GM12872 (cell line): ENCODE measurements around the gene KCNG2.

Experiments used
- TF ChIP-seq, protein P1 (sequence below): IDR thresholded peaks from 3 replicates; pipeline ENCODE4 v1.5.1; 2011; ENCODE audit warnings: low read depth, mild to moderate bottlenecking, low read length, moderate library complexity; ENCODE audit not compliant: insufficient read depth

The KCNG2 gene

DNA sequence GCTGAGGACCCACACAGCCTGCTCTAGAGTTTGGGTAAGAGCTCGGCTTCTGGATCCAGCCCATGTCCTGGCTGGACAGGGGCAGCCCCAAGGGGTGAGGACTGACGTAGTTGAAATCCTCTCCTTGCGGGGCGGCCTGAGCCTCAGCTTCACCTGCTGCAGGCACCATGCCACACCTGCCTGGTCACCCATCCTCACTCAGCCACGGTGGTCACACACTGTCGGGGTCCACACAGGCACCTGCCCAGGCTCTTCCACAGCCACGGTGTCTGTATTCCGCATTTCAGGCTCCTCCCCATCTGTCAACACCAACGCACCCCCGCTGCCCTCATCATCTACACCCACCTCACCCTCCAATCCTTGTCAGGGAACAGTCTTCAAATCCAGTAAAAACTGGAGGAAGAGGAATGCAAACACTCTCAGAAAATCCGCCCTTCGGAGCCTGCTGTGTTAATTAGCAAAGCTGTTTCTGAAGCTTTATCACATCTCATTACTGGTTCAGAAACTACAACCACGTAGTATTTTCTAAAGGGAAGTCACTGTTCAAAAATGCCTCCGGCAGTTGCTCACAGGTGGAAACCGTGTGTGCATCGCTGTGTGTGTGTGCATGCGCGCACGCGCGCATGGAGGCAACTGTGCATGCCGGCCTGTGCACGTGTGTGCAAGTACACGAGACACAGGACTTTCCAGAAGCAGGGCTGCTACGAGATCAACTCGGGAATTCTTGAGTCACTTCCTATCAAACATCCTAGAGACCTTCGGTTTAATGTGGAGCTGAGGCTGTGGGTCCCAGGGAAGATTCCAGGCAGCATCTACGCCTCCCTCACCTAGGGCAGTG lies 115.5 kb downstream of the KCNG2 start:
- TF ChIP-seq, protein P1, sequence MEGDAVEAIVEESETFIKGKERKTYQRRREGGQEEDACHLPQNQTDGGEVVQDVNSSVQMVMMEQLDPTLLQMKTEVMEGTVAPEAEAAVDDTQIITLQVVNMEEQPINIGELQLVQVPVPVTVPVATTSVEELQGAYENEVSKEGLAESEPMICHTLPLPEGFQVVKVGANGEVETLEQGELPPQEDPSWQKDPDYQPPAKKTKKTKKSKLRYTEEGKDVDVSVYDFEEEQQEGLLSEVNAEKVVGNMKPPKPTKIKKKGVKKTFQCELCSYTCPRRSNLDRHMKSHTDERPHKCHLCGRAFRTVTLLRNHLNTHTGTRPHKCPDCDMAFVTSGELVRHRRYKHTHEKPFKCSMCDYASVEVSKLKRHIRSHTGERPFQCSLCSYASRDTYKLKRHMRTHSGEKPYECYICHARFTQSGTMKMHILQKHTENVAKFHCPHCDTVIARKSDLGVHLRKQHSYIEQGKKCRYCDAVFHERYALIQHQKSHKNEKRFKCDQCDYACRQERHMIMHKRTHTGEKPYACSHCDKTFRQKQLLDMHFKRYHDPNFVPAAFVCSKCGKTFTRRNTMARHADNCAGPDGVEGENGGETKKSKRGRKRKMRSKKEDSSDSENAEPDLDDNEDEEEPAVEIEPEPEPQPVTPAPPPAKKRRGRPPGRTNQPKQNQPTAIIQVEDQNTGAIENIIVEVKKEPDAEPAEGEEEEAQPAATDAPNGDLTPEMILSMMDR = no peak

DNA sequence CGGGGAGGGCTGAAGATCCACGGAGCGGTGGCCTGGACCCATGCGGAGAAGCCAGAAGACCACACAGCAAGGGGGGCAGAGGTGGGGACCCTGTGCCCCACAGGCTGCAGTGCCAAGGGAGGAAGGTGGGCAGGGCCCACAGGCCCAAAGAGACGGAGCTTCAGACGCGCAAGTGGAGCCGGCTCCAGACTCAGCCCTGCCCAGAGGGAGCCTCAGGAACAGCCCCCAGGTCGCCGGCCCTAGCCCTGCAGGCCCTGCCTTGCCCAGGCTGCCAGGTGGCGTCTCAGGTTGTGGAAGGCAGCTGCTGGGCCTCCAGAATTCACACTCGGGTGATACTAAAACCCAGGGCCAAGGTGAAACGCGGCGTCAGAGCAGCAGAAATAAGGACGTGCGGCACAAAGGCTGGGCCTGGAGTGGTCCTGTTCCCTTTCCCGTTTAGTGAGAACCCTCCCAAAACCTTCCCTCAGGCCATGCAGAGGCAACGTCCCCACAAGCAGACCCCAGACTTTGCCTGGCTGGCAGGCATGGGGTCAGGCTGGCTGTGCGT lies 116.9 kb downstream of the KCNG2 start:
- TF ChIP-seq, protein P1 = no peak

DNA sequence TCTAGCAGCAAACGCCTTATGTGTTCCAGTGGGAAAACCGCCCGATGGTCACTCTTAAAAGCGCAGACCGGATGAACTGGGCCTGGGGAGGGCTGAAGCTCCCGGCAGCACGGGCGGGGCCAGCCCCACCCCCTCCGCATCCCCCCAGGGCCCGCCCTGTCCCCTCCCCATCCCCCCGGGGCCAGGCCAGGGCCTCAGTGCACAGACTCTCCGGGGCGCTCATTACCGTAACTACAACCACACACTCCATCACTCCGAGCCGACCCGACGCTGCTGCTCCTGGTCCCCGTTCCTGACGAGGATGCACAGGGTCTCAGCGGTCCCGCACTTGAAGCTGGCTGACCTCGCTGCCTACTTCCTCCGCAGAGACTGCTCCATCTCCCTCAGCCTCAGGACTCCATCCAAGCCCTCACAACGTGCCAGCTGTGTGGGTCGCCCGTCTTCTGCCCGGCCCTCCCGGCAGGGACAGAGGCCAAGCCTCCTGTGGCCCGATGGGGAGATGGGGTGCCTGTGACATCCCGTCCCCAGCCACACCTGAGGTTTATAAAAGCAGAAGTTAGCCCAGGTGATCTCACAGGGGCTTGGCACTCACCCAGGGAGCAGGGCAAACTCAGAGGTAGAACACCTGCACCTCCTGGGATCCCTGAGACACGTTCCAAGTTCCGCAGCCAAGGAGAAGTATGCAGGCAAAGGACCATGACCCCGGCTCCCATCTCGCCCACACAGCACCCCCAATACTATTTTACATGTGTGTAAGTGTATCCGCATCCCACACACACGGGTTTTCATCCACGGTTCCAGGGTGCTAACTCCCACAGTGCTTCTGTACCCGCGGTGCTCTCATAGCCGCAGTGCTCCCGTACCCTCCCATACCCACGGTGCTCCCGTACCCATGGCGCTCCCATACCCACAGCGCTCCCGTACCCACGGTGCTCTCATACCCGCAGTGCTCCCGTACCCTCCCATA lies 117.7 kb downstream of the KCNG2 start:
- TF ChIP-seq, protein P1 = no peak

DNA sequence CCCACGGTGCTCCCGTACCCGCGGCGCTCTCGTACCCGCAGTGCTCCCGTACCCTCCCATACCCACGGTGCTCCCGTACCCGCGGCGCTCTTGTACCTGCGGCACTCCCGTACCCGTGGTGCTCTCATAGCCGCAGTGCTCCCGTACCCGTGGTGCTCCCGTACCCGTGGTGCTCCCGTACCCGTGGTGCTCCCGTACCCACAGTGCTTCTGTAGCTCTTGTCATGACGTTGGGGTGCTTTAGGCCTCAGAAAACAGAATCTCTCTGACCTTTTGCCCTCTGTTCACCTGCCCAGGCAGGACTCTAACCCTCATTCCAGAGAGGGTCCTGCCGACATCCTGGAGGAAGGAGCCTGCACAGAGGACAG lies 118.4 kb downstream of the KCNG2 start:
- TF ChIP-seq, protein P1 = no peak

DNA sequence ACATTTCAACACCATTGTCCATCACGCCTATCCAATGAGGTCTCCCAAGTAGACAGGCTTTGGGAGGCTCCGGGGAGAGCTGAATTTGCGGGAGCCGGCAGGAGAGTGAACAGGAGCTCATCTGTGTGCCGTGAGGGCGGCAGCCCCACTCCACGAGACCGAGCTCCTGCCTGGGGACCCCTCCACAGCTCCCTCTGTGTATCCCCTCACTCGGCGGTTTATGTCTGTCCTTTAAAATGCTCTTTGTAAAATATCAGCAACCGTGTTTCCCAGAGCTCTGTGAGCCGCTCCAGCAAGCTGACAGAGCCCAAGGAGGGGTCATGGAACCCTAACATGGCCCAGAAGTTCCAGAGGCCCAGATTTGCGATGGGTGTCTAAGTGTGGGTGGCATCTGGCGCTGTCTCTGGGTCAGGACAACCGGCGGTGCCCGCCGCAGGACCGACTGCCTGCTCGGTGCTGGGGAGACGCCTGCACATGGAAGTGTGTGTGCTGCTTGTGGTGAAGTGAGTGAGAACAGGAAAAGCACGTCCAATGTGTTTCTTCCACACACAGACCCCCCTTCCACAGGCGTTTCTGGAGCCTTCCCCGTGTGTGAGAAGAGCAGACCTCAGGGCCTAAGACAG lies 118.9 kb downstream of the KCNG2 start:
- TF ChIP-seq, protein P1 = no peak

DNA sequence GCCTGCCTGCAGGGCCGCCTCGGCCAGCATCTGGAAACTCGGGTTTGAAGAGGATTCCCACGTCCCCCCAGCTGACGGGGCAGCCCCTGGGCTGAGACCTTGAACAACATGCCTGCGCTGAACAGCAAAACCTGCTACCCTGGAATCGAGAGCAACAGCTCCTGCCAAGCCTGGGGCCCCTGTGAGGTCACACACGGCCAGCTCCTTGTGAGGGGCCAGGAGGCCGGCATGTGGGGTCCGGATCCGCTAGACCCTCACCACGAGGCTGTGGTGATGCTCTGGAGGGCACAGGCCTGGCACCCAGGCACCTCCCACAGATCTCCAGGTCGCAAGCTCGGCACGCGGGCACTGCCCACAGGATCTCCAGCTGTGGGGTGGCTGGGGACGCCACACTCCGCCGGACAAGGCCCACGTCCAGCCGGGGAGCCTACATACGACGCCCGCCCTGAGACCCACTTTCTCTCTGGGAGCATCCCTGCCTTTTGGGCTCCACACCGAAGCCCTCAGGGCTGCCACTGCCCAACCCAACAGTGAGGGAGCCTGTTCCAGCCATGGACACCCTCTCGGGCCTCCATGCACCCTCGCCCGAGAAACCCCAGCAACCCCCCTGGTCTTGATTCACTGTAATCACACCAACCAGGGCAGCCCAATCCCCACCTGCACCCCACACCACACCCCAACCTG lies 119.6 kb downstream of the KCNG2 start:
- TF ChIP-seq, protein P1 = no peak
